HEK293T (cell line): Measurements from ENCODE around the gene NUCB1.

Experiments used
- ARNT ChIP-seq: fragments of 450-650 bp; IDR thresholded peaks from 2 replicates; pipeline ENCODE4 v1.6.1; 2017; ENCODE audit warnings: mild to moderate bottlenecking
- BHLHE40 ChIP-seq: fragments of 450-650 bp; IDR thresholded peaks from 2 replicates; pipeline ENCODE4 v1.6.1; 2016; ENCODE audit warnings: mild to moderate bottlenecking, moderate library complexity, borderline replicate concordance
- CTBP1 ChIP-seq: fragments of 450-650 bp; IDR thresholded peaks from 2 replicates; pipeline ENCODE4 v1.6.1; 2016; ENCODE audit warnings: borderline replicate concordance
- ELF4 ChIP-seq: fragments of 450-650 bp; IDR thresholded peaks from 2 replicates; pipeline ENCODE4 v1.6.1; 2017; ENCODE audit warnings: antibody characterized with exemption
- FOXA1 ChIP-seq: fragments of 450-650 bp; IDR thresholded peaks from 2 replicates; pipeline ENCODE4 v1.6.1; 2016; ENCODE audit warnings: mild to moderate bottlenecking
- FOXK2 ChIP-seq: fragments of 450-650 bp; IDR thresholded peaks from 2 replicates; pipeline ENCODE4 v1.6.1; 2016; ENCODE audit warnings: mild to moderate bottlenecking
- FOXM1 ChIP-seq: fragments of 450-650 bp; IDR thresholded peaks from 2 replicates; pipeline ENCODE4 v1.6.1; 2017; ENCODE audit warnings: mild to moderate bottlenecking, borderline replicate concordance
- LEF1 ChIP-seq: fragments of 450-650 bp; IDR thresholded peaks from 2 replicates; pipeline ENCODE4 v1.6.1; 2017; ENCODE audit warnings: mild to moderate bottlenecking, borderline replicate concordance
- NFRKB ChIP-seq: fragments of 450-650 bp; IDR thresholded peaks from 2 replicates; pipeline ENCODE4 v1.6.1; 2016; ENCODE audit warnings: mild to moderate bottlenecking, moderate library complexity
- SP1 ChIP-seq: fragments of 450-650 bp; IDR thresholded peaks from 2 replicates; pipeline ENCODE4 v1.6.1; 2017
- SUZ12 ChIP-seq: fragments of 450-650 bp; IDR thresholded peaks from 2 replicates; pipeline ENCODE4 v1.6.1; 2016; ENCODE audit warnings: mild to moderate bottlenecking
- ZNF384 ChIP-seq: fragments of 450-650 bp; IDR thresholded peaks from 2 replicates; pipeline ENCODE4 v1.6.1; 2016
- TF ChIP-seq, protein P1 (sequence below): fragments of 450-650 bp; IDR thresholded peaks from 2 replicates; pipeline ENCODE4 v1.6.1; 2016

DNA sequence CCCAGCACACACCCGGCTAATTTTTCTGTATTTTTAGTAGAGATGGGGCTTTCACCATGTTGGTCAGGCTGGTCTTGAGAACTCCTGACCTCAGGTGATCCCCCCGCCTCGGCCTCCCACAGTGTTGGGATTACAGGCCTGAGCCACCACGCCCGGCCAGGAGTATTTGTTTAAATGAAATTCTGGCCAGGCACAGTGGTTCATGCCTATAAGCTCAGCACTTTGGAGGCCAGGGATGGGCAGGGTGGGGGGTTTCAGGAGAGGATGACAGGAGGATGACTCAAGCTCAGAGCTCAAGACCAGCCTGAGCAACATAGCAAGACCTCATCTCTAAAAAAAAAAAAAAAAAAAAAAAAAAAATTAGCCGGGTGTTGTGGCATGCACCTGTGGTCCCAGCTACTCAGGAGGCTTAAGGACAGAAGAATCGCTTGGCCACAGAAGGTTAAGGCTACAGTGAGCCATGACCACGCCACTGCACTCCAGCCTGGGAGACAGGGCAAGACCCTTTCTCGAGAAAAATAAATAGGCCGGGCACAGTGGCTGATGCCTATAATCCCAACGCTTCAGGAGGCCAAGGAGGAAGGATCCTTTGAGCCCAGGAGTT lies 25.2 kb downstream of the NUCB1 start:
- TF ChIP-seq, protein P1, sequence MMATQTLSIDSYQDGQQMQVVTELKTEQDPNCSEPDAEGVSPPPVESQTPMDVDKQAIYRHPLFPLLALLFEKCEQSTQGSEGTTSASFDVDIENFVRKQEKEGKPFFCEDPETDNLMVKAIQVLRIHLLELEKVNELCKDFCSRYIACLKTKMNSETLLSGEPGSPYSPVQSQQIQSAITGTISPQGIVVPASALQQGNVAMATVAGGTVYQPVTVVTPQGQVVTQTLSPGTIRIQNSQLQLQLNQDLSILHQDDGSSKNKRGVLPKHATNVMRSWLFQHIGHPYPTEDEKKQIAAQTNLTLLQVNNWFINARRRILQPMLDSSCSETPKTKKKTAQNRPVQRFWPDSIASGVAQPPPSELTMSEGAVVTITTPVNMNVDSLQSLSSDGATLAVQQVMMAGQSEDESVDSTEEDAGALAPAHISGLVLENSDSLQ = no peak
- no peak for TF ChIP-seq FOXK2
- no peak for TF ChIP-seq SUZ12
- no peak for TF ChIP-seq BHLHE40
- TF ChIP-seq FOXA1 = no peak
- TF ChIP-seq FOXM1 = no peak
- no peak for TF ChIP-seq CTBP1
- no peak for TF ChIP-seq LEF1
- TF ChIP-seq ARNT = no peak
- no peak for TF ChIP-seq ZNF384
- no peak for TF ChIP-seq SP1
- no peak for TF ChIP-seq NFRKB
- TF ChIP-seq ELF4 = no peak
